ENCODE measurements around the gene SIRPA. TPM values are rescaled to one million over a fixed set of nuclear protein-coding genes. Genes with fewer than 3 reads are reported as not detected.

The SIRPA gene
- total RNA-seq, 1 donor from 2014 or later: 130 TPM

DNA sequence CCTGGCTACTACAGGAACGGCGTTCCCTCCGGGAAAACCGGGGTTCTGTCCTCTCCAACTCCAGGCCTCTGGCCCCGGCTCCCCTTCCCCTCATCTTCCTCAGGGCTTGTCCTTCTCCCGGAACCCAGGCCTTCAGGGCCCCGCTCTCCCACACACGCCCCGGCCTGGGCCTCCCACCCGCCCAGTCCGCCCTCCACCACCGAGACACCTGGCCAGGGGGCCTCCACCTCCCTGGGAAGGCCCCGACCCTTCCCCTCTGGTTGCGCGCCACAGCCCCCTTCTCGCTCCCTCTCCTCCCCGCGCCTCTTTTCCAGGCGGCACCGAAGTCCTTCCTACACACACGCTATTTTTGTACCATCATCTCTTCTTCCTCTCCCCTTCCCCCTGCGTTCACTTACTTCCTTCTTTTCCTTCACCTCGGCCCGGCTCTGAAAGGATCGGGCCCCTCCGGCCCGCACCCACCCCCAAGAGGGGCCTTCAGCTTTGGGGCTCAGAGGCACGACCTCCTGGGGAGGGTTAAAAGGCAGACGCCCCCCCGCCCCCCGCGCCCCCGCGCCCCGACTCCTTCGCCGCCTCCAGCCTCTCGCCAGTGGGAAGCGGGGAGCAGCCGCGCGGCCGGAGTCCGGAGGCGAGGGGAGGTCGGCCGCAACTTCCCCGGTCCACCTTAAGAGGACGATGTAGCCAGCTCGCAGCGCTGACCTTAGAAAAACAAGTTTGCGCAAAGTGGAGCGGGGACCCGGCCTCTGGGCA lies 1.3 kb upstream of the SIRPA start:
- intact Hi-C loops (cut with DNase I): no loop called here

DNA sequence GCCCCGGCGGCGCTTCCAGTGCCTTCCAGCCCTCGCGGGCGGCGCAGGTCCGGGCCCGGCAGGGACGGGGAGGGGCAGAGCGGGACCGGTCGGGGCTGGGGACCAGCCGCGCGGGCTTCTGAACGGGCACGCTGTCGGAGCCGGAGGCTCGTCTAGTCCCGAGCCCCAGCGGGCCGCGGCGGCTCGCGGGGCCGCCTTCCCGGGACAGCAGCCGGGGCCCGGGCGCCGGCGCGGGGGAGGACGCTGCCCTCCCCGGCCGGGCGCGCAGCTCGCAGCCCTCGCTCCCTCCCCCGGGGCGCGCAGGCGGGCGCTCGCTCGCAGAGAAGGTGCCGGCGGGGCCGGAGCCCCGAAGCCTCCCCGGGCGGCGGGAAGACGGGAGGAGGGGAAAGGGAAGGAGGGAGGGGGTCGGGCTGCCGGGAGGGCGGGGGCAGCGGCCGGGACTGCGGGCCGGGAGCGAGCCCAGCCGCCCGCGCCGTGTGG lies 696 bp upstream of the SIRPA start:
- peak overlapping the region; percentile 65 for H3K4me3 ChIP-seq
- H3K9me3 ChIP-seq: no peaks in the 10 kb centered on the region
- ATAC-seq: peak in 1 of 2 donors; percentile 57
- peaks cover 48% of the 10 kb centered on the region for H3K4me1 ChIP-seq
- H3K27ac ChIP-seq: peak overlapping the region; percentile 85
- no peak for DNase-seq
- intact Hi-C loops (cut with DNase I): no loop called here
- no peaks in the 10 kb centered on the region for H3K36me3 ChIP-seq
- TF ChIP-seq, protein P1, sequence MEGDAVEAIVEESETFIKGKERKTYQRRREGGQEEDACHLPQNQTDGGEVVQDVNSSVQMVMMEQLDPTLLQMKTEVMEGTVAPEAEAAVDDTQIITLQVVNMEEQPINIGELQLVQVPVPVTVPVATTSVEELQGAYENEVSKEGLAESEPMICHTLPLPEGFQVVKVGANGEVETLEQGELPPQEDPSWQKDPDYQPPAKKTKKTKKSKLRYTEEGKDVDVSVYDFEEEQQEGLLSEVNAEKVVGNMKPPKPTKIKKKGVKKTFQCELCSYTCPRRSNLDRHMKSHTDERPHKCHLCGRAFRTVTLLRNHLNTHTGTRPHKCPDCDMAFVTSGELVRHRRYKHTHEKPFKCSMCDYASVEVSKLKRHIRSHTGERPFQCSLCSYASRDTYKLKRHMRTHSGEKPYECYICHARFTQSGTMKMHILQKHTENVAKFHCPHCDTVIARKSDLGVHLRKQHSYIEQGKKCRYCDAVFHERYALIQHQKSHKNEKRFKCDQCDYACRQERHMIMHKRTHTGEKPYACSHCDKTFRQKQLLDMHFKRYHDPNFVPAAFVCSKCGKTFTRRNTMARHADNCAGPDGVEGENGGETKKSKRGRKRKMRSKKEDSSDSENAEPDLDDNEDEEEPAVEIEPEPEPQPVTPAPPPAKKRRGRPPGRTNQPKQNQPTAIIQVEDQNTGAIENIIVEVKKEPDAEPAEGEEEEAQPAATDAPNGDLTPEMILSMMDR (IDR thresholded peaks at IDR 0.05): no peak
- H3K27me3 ChIP-seq (ENCODE audit: low read depth): peaks cover 39% of the 10 kb centered on the region

More for the DNA sequence above, 1.3 kb upstream of the SIRPA start:
- H3K4me1 ChIP-seq: peaks cover 42% of the 10 kb centered on the region
- peak overlapping the region; percentile 85 for H3K27ac ChIP-seq
- H3K9me3 ChIP-seq: no peaks in the 10 kb centered on the region
- DNase-seq (peak; percentile 86), ATAC-seq (peak; percentile 18 to 73)
- no peaks in the 10 kb centered on the region for H3K36me3 ChIP-seq
- TF ChIP-seq, protein P1 (IDR thresholded peaks at IDR 0.05): no peak
- peak overlapping the region; percentile 65 for H3K4me3 ChIP-seq
- peaks cover 44% of the 10 kb centered on the region for H3K27me3 ChIP-seq (ENCODE audit: low read depth)

DNA sequence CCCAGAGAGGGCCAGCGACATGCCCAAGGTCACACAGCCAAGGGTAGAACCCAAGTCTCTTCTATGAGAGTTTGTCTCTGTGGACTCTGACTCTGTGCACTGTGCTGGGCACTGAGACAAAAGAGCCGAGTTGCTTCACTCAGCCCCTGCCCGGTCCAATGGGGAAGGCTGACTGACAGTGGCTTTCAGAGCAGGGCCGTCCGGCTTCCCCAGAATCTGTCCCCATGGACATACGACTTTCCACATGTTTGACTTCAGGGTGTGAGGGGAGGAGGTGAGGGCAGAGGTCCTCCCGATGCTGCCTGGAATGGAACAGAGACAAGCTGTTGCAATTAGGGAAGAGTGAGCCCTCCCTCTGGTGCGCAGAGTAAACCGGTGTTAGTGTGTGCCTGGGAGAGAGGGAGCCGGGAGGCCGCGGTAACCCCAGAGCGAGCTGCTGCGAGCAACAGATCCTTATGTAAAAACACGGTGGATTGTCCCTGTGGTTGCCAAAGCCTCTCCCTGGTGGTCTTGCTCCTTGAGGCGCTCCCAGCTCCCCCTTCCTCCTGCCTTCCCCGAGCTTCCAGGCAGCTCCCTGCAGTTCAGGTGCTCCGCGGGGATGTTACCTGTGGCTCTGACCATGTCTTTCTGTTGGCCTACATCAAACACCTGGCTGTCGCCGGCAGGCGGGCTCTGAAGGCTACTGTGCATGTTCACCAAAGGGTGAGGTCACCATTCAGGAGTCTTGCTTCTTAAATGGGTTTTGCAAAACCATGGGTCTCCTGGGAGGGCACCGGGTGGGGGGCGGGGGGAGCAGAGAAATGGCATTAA lies 672 bp downstream of the SIRPA start:
- H3K36me3 ChIP-seq: no peaks in the 10 kb centered on the region
- H3K9me3 ChIP-seq: no peaks in the 10 kb centered on the region
- H3K27me3 ChIP-seq (ENCODE audit: low read depth): peaks cover 31% of the 10 kb centered on the region
- DNase-seq (peak; percentile 58), ATAC-seq (peak; percentile 2 to 29)
- H3K4me1 ChIP-seq: peaks cover 58% of the 10 kb centered on the region
- TF ChIP-seq, protein P1 (IDR thresholded peaks at IDR 0.05): no peak
- intact Hi-C loops (cut with DNase I): no loop called here
- peak overlapping the region; percentile 85 for H3K27ac ChIP-seq
- H3K4me3 ChIP-seq: peak overlapping the region; percentile 65

DNA sequence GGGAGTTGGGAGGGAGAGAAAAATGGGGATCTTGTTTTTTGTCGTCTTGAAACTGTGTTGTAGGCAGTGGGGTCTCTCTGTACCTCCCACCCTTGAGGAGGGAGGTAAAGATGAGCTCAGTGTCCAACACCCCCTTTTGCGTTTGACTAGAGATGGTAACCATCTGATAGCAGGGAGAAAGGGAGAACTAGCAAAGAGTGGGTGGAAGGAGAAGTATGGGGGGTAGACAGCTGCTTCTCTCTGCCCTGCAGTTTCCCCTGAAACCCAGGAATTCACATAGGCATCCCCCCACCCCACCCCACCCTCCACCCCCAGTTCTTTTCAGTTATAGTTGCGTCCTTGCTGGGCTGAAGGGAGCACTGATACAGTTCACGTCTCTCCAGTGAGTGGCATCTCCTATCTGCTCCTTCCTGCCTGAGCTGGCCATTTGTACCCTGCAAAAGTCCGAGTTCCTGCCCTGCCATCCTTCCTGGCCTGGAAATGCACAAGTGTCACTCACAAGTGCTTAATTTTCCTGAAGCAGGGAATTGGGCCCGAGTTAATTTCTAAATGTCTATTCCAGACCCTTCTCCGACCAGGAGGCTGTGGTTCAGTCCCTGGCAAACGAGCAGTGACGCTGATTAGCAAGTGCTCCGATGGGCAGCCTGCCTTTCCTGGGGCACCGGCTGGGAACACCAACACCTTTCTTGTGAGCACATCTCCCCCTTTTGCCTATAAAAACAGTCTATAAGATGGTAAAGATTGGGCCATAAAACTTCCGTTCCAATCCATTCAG lies 1.5 kb downstream of the SIRPA start:
- TF ChIP-seq, protein P1 (IDR thresholded peaks at IDR 0.05): no peak
- Histone ChIP-seq H3K27ac (peak overlapping the region; percentile 85), H3K36me3 (no peaks in the 10 kb centered on the region), H3K4me1 (peaks cover 58% of the 10 kb centered on the region), H3K4me3 (peak overlapping the region; percentile 65), H3K9me3 (no peaks in the 10 kb centered on the region), H3K27me3 (ENCODE audit: low read depth) (peaks cover 29% of the 10 kb centered on the region)
- no peak for ATAC-seq
- no peak for DNase-seq
- intact Hi-C loops (cut with DNase I): no loop called here

DNA sequence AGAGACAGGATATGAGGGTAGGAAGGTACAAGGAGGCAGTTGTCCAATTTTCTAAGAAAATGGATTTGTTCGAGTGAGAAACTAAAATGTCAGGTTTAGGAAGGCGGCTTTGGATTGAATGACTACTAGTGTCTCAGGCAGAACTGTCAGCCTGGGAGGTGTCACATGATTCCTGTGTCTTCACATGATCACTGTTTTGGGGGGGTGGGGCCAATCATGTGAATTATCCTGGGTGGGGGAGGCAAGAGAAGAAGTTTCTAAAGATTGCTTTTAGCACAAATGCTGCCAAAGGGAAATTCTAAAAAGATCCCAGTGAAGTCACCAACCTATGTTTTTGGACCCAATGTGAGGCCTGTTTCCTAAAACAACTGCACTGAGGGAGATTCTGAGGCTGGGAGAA lies 2.3 kb downstream of the SIRPA start:
- no peak for DNase-seq
- H3K4me3 ChIP-seq: peak overlapping the region; percentile 36
- peak overlapping the region; percentile 73 for H3K27ac ChIP-seq
- ATAC-seq: no peak
- no peaks in the 10 kb centered on the region for H3K9me3 ChIP-seq
- TF ChIP-seq, protein P1 (IDR thresholded peaks at IDR 0.05): no peak
- peaks cover 55% of the 10 kb centered on the region for H3K4me1 ChIP-seq
- H3K36me3 ChIP-seq: no peaks in the 10 kb centered on the region
- intact Hi-C loops (cut with DNase I): no loop called here
- H3K27me3 ChIP-seq (ENCODE audit: low read depth): peaks cover 29% of the 10 kb centered on the region

All from lower lobe of right lung (tissue), 2 donors.